Muscle of leg (tissue), 11 donors: ENCODE results near the gene SGPL1. TPM values are rescaled to one million over a fixed set of nuclear protein-coding genes. Genes with fewer than 3 reads are reported as not detected.
A peak's percentile ranks its signal among the peaks of the same experiment; 100 is the strongest.

Experiments
- DNase-seq: peaks from one replicate; pipeline ENCODE4 v3.0.0; 2013
- H3K27ac ChIP-seq: one replicate; pipeline ENCODE4 v1.5.1; 2013; ENCODE audit warnings: mild to moderate bottlenecking, low read length, control low read depth
- H3K27me3 ChIP-seq: one replicate; pipeline ENCODE4 v1.6.1; 2013; ENCODE audit warnings: low read length; ENCODE audit not compliant: control insufficient read depth, insufficient read depth
- H3K36me3 ChIP-seq: one replicate; pipeline ENCODE4 v1.6.1; 2013; ENCODE audit warnings: low read length; ENCODE audit not compliant: control insufficient read depth, insufficient read depth
- H3K4me1 ChIP-seq: one replicate; pipeline ENCODE4 v1.6.1; 2013; ENCODE audit warnings: low read length; ENCODE audit not compliant: control insufficient read depth, insufficient read depth
- H3K4me3 ChIP-seq: one replicate; pipeline ENCODE4 v1.5.1; 2013; ENCODE audit warnings: low read length, control low read depth
- H3K9me3 ChIP-seq: replicated peaks from 2 replicates; pipeline ENCODE4 v1.6.1; 2013; ENCODE audit warnings: low read depth, low read length; ENCODE audit not compliant: control insufficient read depth
- WGBS: methylation state at CpG from one replicate; pipeline ENCODE4 v1.1.5; 2013; ENCODE audit warnings: missing lambda C conversion rate; ENCODE audit not compliant: insufficient coverage; 5-methylcytosine and 5-hydroxymethylcytosine counted together
- polyA plus RNA-seq, 8 donors: library from polyadenylated mRNA; unstranded; fragments of 120-200 nt; gene quantifications; one replicate each; pipeline versions ENCODE4 v1.2.1 to v1.2.3, GENCODE V29; 2013; ENCODE audit warnings: inconsistent platforms in 1 of 8, low replicate concordance in 1 of 8; ENCODE audit not compliant: insufficient read length in 8 of 8, insufficient read depth in 1 of 8
- total RNA-seq: library from RNA; stranded (reverse); fragments of 120-200 nt; gene quantifications from one replicate; pipeline ENCODE4 v1.2.4, GENCODE V29; 2013

Gene SGPL1
- total and polyA plus RNA-seq, 9 donors: 17.4 to 29.1 (median 23.5) TPM

GRCh38 chr10:70889291-70889690 is 73.5 kb downstream of the SGPL1 start:
- Histone ChIP-seq H3K4me1 (peaks cover 24% of the 10 kb centered on the region), H3K4me3 (no peak overlapping the region), H3K27me3 (no peaks in the 10 kb centered on the region), H3K9me3 (no peaks in the 10 kb centered on the region), H3K27ac (no peak overlapping the region), H3K36me3 (peaks cover 9% of the 10 kb centered on the region)
- 100% methylated on average over 2 of the region's 3 CpGs for WGBS
- DNase-seq: no peak

GRCh38 chr10:70890917-70891431 is 75.2 kb downstream of the SGPL1 start:
- peak; percentile 46 for DNase-seq

GRCh38 chr10:70891627-70892026 is 75.9 kb downstream of the SGPL1 start:
- Histone ChIP-seq H3K27me3 (no peaks in the 10 kb centered on the region), H3K36me3 (no peaks in the 10 kb centered on the region), H3K4me1 (peaks cover 20% of the 10 kb centered on the region), H3K9me3 (no peaks in the 10 kb centered on the region), H3K27ac (no peak overlapping the region), H3K4me3 (no peak overlapping the region)
- no CpG with 5 or more reads among the region's 1 CpG for whole genome bisulfite sequencing
- no peak for DNase-seq

More at GRCh38 chr10:70890917-70891431, 75.2 kb downstream of the SGPL1 start:
- H3K9me3 ChIP-seq: no peaks in the 10 kb centered on the region
- WGBS: 50% methylated on average over 7 of the region's 7 CpGs
- no peak overlapping the region for H3K27ac ChIP-seq
- H3K36me3 ChIP-seq: no peaks in the 10 kb centered on the region
- H3K27me3 ChIP-seq: no peaks in the 10 kb centered on the region
- H3K4me1 ChIP-seq: peaks cover 20% of the 10 kb centered on the region
- H3K4me3 ChIP-seq: no peak overlapping the region

- H3K4me1 ChIP-seq: peaks cover 11% of the 10 kb centered on the region
- H3K36me3 ChIP-seq: no peaks in the 10 kb centered on the region
- no peak overlapping the region for H3K4me3 ChIP-seq
- 37% methylated on average over 3 of the region's 4 CpGs for WGBS
- H3K9me3 ChIP-seq: no peaks in the 10 kb centered on the region
- no peak overlapping the region for H3K27ac ChIP-seq
- DNase-seq: no peak
- no peaks in the 10 kb centered on the region for H3K27me3 ChIP-seq
Measured at GRCh38 chr10:70892631-70893030, 76.9 kb downstream of the SGPL1 start.

- no peaks in the 10 kb centered on the region for H3K27me3 ChIP-seq
- peaks cover 10% of the 10 kb centered on the region for H3K4me1 ChIP-seq
- no peaks in the 10 kb centered on the region for H3K9me3 ChIP-seq
- H3K27ac ChIP-seq: no peak overlapping the region
- no peak for DNase-seq
- 67% methylated on average over 3 of the region's 10 CpGs for WGBS
- no peaks in the 10 kb centered on the region for H3K36me3 ChIP-seq
- H3K4me3 ChIP-seq: no peak overlapping the region
Measured at GRCh38 chr10:70893227-70894006, 77.7 kb downstream of the SGPL1 start.

- 90% methylated on average over 2 of the region's 2 CpGs for WGBS
- DNase-seq: no peak
Measured at GRCh38 chr10:70894416-70894815, 78.7 kb downstream of the SGPL1 start.

GRCh38 chr10:70896551-70896950 is 80.8 kb downstream of the SGPL1 start:
- Histone ChIP-seq H3K4me1 (no peaks in the 10 kb centered on the region), H3K36me3 (no peaks in the 10 kb centered on the region), H3K9me3 (no peaks in the 10 kb centered on the region), H3K27ac (no peak overlapping the region), H3K27me3 (peaks cover 9% of the 10 kb centered on the region), H3K4me3 (no peak overlapping the region)
- 100% methylated on average over 1 of the region's 1 CpG for WGBS
- DNase-seq: no peak

More at GRCh38 chr10:70894416-70894815, 78.7 kb downstream of the SGPL1 start:
- Histone ChIP-seq H3K4me3 (no peak overlapping the region), H3K9me3 (no peaks in the 10 kb centered on the region), H3K27me3 (peaks cover under 1% of the 10 kb centered on the region), H3K4me1 (peaks cover 6% of the 10 kb centered on the region), H3K27ac (no peak overlapping the region), H3K36me3 (no peaks in the 10 kb centered on the region)

GRCh38 chr10:70898687-70899086 is 82.9 kb downstream of the SGPL1 start:
- H3K27me3 ChIP-seq: peaks cover 12% of the 10 kb centered on the region
- H3K4me1 ChIP-seq: peaks cover 4% of the 10 kb centered on the region
- DNase-seq: no peak
- no peak overlapping the region for H3K4me3 ChIP-seq
- WGBS: 100% methylated on average over 1 of the region's 3 CpGs
- H3K9me3 ChIP-seq: no peaks in the 10 kb centered on the region
- no peak overlapping the region for H3K27ac ChIP-seq
- no peaks in the 10 kb centered on the region for H3K36me3 ChIP-seq

- Histone ChIP-seq H3K9me3 (no peaks in the 10 kb centered on the region), H3K4me1 (peaks cover 4% of the 10 kb centered on the region), H3K27me3 (peaks cover 12% of the 10 kb centered on the region), H3K36me3 (no peaks in the 10 kb centered on the region), H3K27ac (no peak overlapping the region), H3K4me3 (no peak overlapping the region)
- DNase-seq: no peak
- no CpG with 5 or more reads among the region's 4 CpGs for WGBS
Measured at GRCh38 chr10:70899096-70899495, 83.3 kb downstream of the SGPL1 start.

GRCh38 chr10:70901276-70901878 is 85.6 kb downstream of the SGPL1 start:
- no peak for DNase-seq
- WGBS: 83% methylated on average over 12 of the region's 13 CpGs

More at GRCh38 chr10:70901276-70901878, 85.6 kb downstream of the SGPL1 start:
- Histone ChIP-seq H3K27ac (no peak overlapping the region), H3K9me3 (no peaks in the 10 kb centered on the region), H3K27me3 (peaks cover 18% of the 10 kb centered on the region), H3K4me1 (peaks cover 4% of the 10 kb centered on the region), H3K36me3 (no peaks in the 10 kb centered on the region), H3K4me3 (no peak overlapping the region)
